Adipose tissue (tissue), 3 donors: ENCODE measurements around the gene PANX2. TPM values are rescaled to one million over a fixed set of nuclear protein-coding genes. Genes with fewer than 3 reads are reported as not detected.

ENCODE experiments used
- polyA plus RNA-seq, 3 donors: library from polyadenylated mRNA; stranded (reverse); fragments of 200-250 nt; gene quantifications; one replicate each; pipeline ENCODE4 v1.2.3, GENCODE V29; 2013
- donor health status: healthy with polysubstance abuse.
- donor health status: Bipolar disorder and iron deficiency.
- donor health status: healthy.

PANX2 gene
- polyA plus RNA-seq, 3 donors: 0.34 to 0.46 (median 0.36) TPM

Other genes starting within 250 kb of the PANX2 start
- gene PIM3, start 210.0 kb upstream of the PANX2 start, polyA plus RNA-seq: 100 to 1,000 TPM in 1 of 3 donors, 10 to 100 TPM in 2; 60.3 to 225 (median 87.5) TPM
- gene IL17REL, start 158.0 kb upstream of the PANX2 start, polyA plus RNA-seq: under 1 TPM in 2 of 3 donors, not detected in 1; 0.03 to 0.11 TPM
- gene TTLL8, start 112.4 kb upstream of the PANX2 start, polyA plus RNA-seq: not detected
- gene MLC1, start 85.3 kb upstream of the PANX2 start, polyA plus RNA-seq: under 1 TPM in 2 of 3 donors, not detected in 1; 0.08 to 0.16 TPM
- under 1 TPM; 0.31 to 0.92 (median 0.79) TPM for gene MOV10L1, start 80.7 kb upstream of the PANX2 start, polyA plus RNA-seq
- gene TRABD, start 15.2 kb downstream of the PANX2 start, polyA plus RNA-seq: 10 to 100 TPM; 25.8 to 79.1 (median 38.9) TPM
- gene SELENOO, start 30.3 kb downstream of the PANX2 start, polyA plus RNA-seq: 10 to 100 TPM; 21.3 to 22.3 (median 21.4) TPM
- gene TUBGCP6, start 74.3 kb downstream of the PANX2 start, polyA plus RNA-seq: 10 to 100 TPM; 30.9 to 33.9 (median 32.4) TPM
- gene HDAC10, start 80.5 kb downstream of the PANX2 start, polyA plus RNA-seq: 10 to 100 TPM; 23.7 to 30.9 (median 24.0) TPM
- gene MAPK12, start 91.0 kb downstream of the PANX2 start, polyA plus RNA-seq: 10 to 100 TPM in 2 of 3 donors, 1 to 10 TPM in 1; 4.7 to 17.6 (median 15.7) TPM
- 10 to 100 TPM in 2 of 3 donors, 1 to 10 TPM in 1; 7.9 to 47.1 (median 46.4) TPM for gene MAPK11, start 99.6 kb downstream of the PANX2 start, polyA plus RNA-seq
- 10 to 100 TPM; 41.6 to 80.4 (median 67.8) TPM for gene PLXNB2, start 136.9 kb downstream of the PANX2 start, polyA plus RNA-seq
- 1 to 10 TPM; 2.0 to 4.0 (median 2.5) TPM for gene DENND6B, start 156.3 kb downstream of the PANX2 start, polyA plus RNA-seq
- 10 to 100 TPM; 25.1 to 41.1 (median 36.9) TPM for gene PPP6R2, start 172.6 kb downstream of the PANX2 start, polyA plus RNA-seq